K562 (cell line): ENCODE measurements around the gene ZNF275. TPM values are rescaled to one million over a fixed set of nuclear protein-coding genes. Genes with fewer than 3 reads are reported as not detected.

ENCODE experiments used
- ATAC-seq: fragments of 200-7000 bp; cut with Tn5 transposase; 3 replicates; pipeline ENCODE4 v1.9.1; 2020; ENCODE audit warnings: moderate library complexity
- BruUV-seq: library from RNA; stranded (reverse); fragments of 400-500 nt; replicated peaks from 2 replicates; lab custom pipeline; 2021; lab: Mats Ljungman, UMichigan
- CTCF ChIA-PET: fragments of 300-600 bp; formaldehyde crosslinking; extraction: SDS; loops from one replicate; lab custom pipeline; 2021; ENCODE audit warnings: low intra/inter-chr PET ratio; lab: Yijun Ruan, JAX
- POLR2A ChIA-PET: fragments of 300-600, 350-650 bp; sonication (Branson Sonifier 250); formaldehyde crosslinking; extraction: SDS; loops from one replicate; lab custom pipeline; 2021; ENCODE audit warnings: antibody characterized with exemption, inconsistent platforms; lab: Yijun Ruan, JAX
- DNase-seq, 4 experiments: peaks; one replicate each; pipeline versions ENCODE4 v3.0.0 to v3.0.0-alpha.2; 2011 to 2018; ENCODE audit warnings: low spot score in 3 of 4, mixed read lengths in 3 of 4; ENCODE audit errors: extremely low read depth in 1 of 4
- FAIRE-seq: peaks from 2 replicates; lab custom pipeline; 2011; peaks lifted over from hg19 to GRCh38; lab: Jason Lieb, UNC
- H2AFZ ChIP-seq: 2 replicates; pipeline ENCODE4 v1.6.0; 2011; ENCODE audit warnings: low read depth, low read length, control low read depth, inconsistent platforms
- H3K27ac ChIP-seq: fragments of 200-600 bp; 3 replicates; pipeline ENCODE4 v1.8.0; 2011; ENCODE audit warnings: low read depth, mild to moderate bottlenecking, control low read depth, inconsistent platforms, low read length, moderate library complexity, mixed read lengths; ENCODE audit errors: extremely low read depth
- H3K27me3 ChIP-seq, 2 experiments: fragments of 300-600 bp in 1 of 2; 2 replicates in 1 of 2; 3 replicates in 1 of 2; pipeline versions ENCODE4 v1.6.0 to v1.8.0; 2011; ENCODE audit warnings: inconsistent platforms in 2 of 2, low read length in 2 of 2, mild to moderate bottlenecking in 1 of 2, mixed read lengths in 1 of 2, moderate library complexity in 1 of 2; ENCODE audit not compliant: control insufficient read depth in 2 of 2, insufficient read depth in 2 of 2
- H3K36me3 ChIP-seq: fragments of 300-600 bp; 3 replicates; pipeline ENCODE4 v1.8.0; 2011; ENCODE audit warnings: mild to moderate bottlenecking, low read length, inconsistent platforms; ENCODE audit not compliant: control insufficient read depth, insufficient read depth
- H3K4me1 ChIP-seq, 2 experiments: fragments of 200-600 bp in 1 of 2; replicated peaks in 1 of 2; 2 replicates in 1 of 2; 3 replicates in 1 of 2; pipeline versions ENCODE4 v1.5.1 to v1.8.0; 2011; ENCODE audit warnings: inconsistent platforms in 2 of 2, low read length in 2 of 2, mild to moderate bottlenecking in 1 of 2, mixed read lengths in 1 of 2, moderate library complexity in 1 of 2; ENCODE audit not compliant: control insufficient read depth in 2 of 2, insufficient read depth in 2 of 2
- H3K4me2 ChIP-seq: 2 replicates; pipeline ENCODE4 v1.6.1; 2011; ENCODE audit warnings: low read length, control low read depth, inconsistent platforms, mixed read lengths; ENCODE audit not compliant: insufficient read depth
- H3K4me3 ChIP-seq: fragments of 200-600 bp; sonication (generic), shearing (Covaris generic); 2 replicates; pipeline ENCODE4 v1.5.1; 2016; ENCODE audit warnings: control low read depth, inconsistent platforms
- H3K79me2 ChIP-seq: fragments of 200-600 bp; 3 replicates; pipeline ENCODE4 v1.8.0; 2011; ENCODE audit warnings: low read length, inconsistent platforms; ENCODE audit not compliant: control insufficient read depth, insufficient read depth
- H3K9ac ChIP-seq, 2 experiments: 2 replicates each; pipeline versions ENCODE4 v1.6.0 to v1.6.1; 2011; ENCODE audit warnings: low read depth in 2 of 2, low read length in 2 of 2, control low read depth in 1 of 2, inconsistent platforms in 1 of 2, mild to moderate bottlenecking in 1 of 2, mixed read lengths in 1 of 2; ENCODE audit not compliant: insufficient read depth in 1 of 2
- H3K9me1 ChIP-seq: one replicate; pipeline ENCODE4 v1.6.0; 2011; ENCODE audit warnings: inconsistent platforms, mild to moderate bottlenecking, low read length, moderate library complexity; ENCODE audit not compliant: control insufficient read depth, insufficient read depth
- H3K9me3 ChIP-seq: replicated peaks from 2 replicates; pipeline ENCODE4 v1.5.1; 2011; ENCODE audit warnings: low read depth, low read length, inconsistent platforms; ENCODE audit not compliant: control insufficient read depth, insufficient read depth
- H4K20me1 ChIP-seq: replicated peaks from 2 replicates; pipeline ENCODE4 v1.6.1; 2011; ENCODE audit warnings: low read length, inconsistent platforms, mixed read lengths; ENCODE audit not compliant: control insufficient read depth, insufficient read depth
- CBX2 ChIP-seq: fragments of 200-600 bp; sonication (generic); IDR thresholded peaks from one replicate; pipeline ENCODE4 v1.6.1; 2012; ENCODE audit warnings: mild to moderate bottlenecking, low read length, inconsistent platforms; ENCODE audit not compliant: insufficient read depth, poor library complexity, severe bottlenecking
- CTBP1 ChIP-seq: fragments of 450-650 bp; IDR thresholded peaks from 2 replicates; pipeline ENCODE4 v1.6.1; 2016; ENCODE audit warnings: borderline replicate concordance
- IFI16 ChIP-seq: fragments of 250-450 bp; sonication (Bioruptor Pico); IDR thresholded peaks from 2 replicates; pipeline ENCODE4 v2.1.2; 2022; ENCODE audit warnings: mild to moderate bottlenecking, inconsistent platforms
- MEIS2 ChIP-seq: fragments of 450-650 bp; IDR thresholded peaks from 2 replicates; pipeline ENCODE4 v1.6.1; 2014; ENCODE audit warnings: mild to moderate bottlenecking; ENCODE audit not compliant: partially characterized antibody
- MTF1 ChIP-seq: fragments of 250-450 bp; sonication (Bioruptor Pico); IDR thresholded peaks from 2 replicates; pipeline ENCODE4 v1.9.0; 2021; ENCODE audit warnings: moderate library complexity, mild to moderate bottlenecking, inconsistent platforms, borderline replicate concordance
- POLR2AphosphoS5 ChIP-seq: IDR thresholded peaks from 2 replicates; pipeline ENCODE4 v1.6.1; 2011; ENCODE audit warnings: mild to moderate bottlenecking, low read depth, low read length, moderate library complexity; ENCODE audit not compliant: control insufficient read depth, insufficient read depth
- RBM25 ChIP-seq: fragments of 200-400 bp; formaldehyde crosslinking; IDR thresholded peaks from 2 replicates; pipeline ENCODE4 v1.6.1; 2018; ENCODE audit warnings: low read length, low read depth, moderate library complexity; ENCODE audit not compliant: severe bottlenecking
- TBP ChIP-seq: optimal IDR thresholded peaks from 2 replicates; pipeline ENCODE3; 2011; ENCODE audit warnings: low read depth, low read length, improper control_type of control experiment
- ZBTB9 ChIP-seq: fragments of 450-650 bp; formaldehyde crosslinking; IDR thresholded peaks from 2 replicates; pipeline ENCODE4 v1.4.0; 2020; ENCODE audit warnings: mild to moderate bottlenecking, moderate library complexity
- ZNF518B ChIP-seq: fragments of 250-450 bp; sonication (Bioruptor Pico); IDR thresholded peaks from 2 replicates; pipeline ENCODE4 v1.5.0; 2021; ENCODE audit warnings: mild to moderate bottlenecking, moderate library complexity
- WGBS: fragments of 100-300 bp; shearing (Covaris generic); methylation state at CpG from one replicate; pipeline ENCODE4 v1.1.6; 2016; ENCODE audit warnings: low coverage, mixed read lengths; ENCODE audit not compliant: insufficient coverage; ENCODE audit errors: missing lambda C conversion rate; 5-methylcytosine and 5-hydroxymethylcytosine counted together
- in situ Hi-C: fragments of 300-500 bp; cut with MboI; formaldehyde crosslinking; loops from 4 replicates; pipeline ENCODE4 v1.15.0; 2018; ENCODE audit warnings: inconsistent platforms, mixed read lengths
- intact Hi-C: fragments of 100-400 bp; cut with micrococcal nuclease; formaldehyde crosslinking; loops from 2 replicates; pipeline ENCODE4 v1.14.2; 2022
- polyA plus RNA-seq, 8 experiments: library from polyadenylated mRNA; depleted of rRNA in 4 of 8; stranded (reverse) in 5 of 8; unstranded in 3 of 8; fragments of >200 nt; fragmentation: Nextera tagmentation in 2 of 8; fragmentation: Illumina TruSeq in 1 of 8; extraction: Ambion mirVana in 2 of 8; extraction: Trizol in 1 of 8; gene quantifications; 2 replicates each; pipeline versions ENCODE4 v1.2.1 to v1.2.3, GENCODE V29; 2011 to 2014; ENCODE audit warnings: inconsistent platforms in 1 of 8, missing spikeins in 1 of 8
- total RNA-seq, 7 experiments: library from RNA; depleted of rRNA in 6 of 7; stranded (reverse); fragments of >200 nt in 6 of 7; fragmentation: Illumina TruSeq in 2 of 7; extraction: Trizol in 2 of 7; gene quantifications; 2 replicates each; pipeline versions ENCODE4 v1.2.1 to v1.2.3, GENCODE V29; 2011 to 2021; ENCODE audit warnings: low replicate concordance in 1 of 7

Gene ZNF275
- total and polyA plus RNA-seq, 9 of the 15 experiments (the other 6 are each of a cell fraction or from before 2014, with no cell fraction given): 2.1 to 19.1 (median 12.0) TPM

- BruUV-seq: no TSS peak
- TF ChIP-seq RBM25 (peak; percentile 55), TBP (peak; percentile 16), CBX2 (no peak)
- TF ChIP-seq, all 486 proteins: peak for 2
- no peak overlapping the region for H3K27ac ChIP-seq
- H3K9me1 ChIP-seq: no peaks in the 10 kb centered on the region
- 0 out of 5 replicates have a peak, but pooled peaks cover 0 to 3% of the 10 kb centered on the region in 2 experiments for H3K4me1 ChIP-seq
- no peaks in the 10 kb centered on the region for H3K9me3 ChIP-seq
- H3K4me3 ChIP-seq: no peak overlapping the region
- 0 out of 2 replicates have a peak overlapping the region, but pooled peaks have one; percentile 19 for H2AFZ ChIP-seq
- ATAC-seq (peak; percentile 61; the same call in 2 of the 3 replicates), DNase-seq (no peak), FAIRE-seq (no peak)
- no peak overlapping the region for H3K4me2 ChIP-seq
- no peak overlapping the region for H3K9ac ChIP-seq
- POLR2A ChIA-PET: no interaction called here
- no peaks in the 10 kb centered on the region for H3K36me3 ChIP-seq
- 63% methylated on average over 3 of the region's 3 CpGs for WGBS
- intact Hi-C loops: no loop called here
- no peaks in the 10 kb centered on the region for H4K20me1 ChIP-seq
- no peaks in the 10 kb centered on the region for H3K79me2 ChIP-seq
- CTCF ChIA-PET: no interaction called here
- H3K27me3 ChIP-seq: no peaks in the 10 kb centered on the region
- in situ Hi-C loops: no loop called here
These were observed 32.2 kb downstream of the ZNF275 start for GRCh38 chrX:153366119-153366518.

GRCh38 chrX:153366878-153367538 lies 33.1 kb downstream of the ZNF275 start:
- intact Hi-C loops: no loop called here
- no peaks in the 10 kb centered on the region for H4K20me1 ChIP-seq
- no peak overlapping the region for H3K4me2 ChIP-seq
- no peak overlapping the region for H3K9ac ChIP-seq
- H3K4me1 ChIP-seq: no peaks in the 10 kb centered on the region
- no peaks in the 10 kb centered on the region for H3K27me3 ChIP-seq
- no peaks in the 10 kb centered on the region for H3K36me3 ChIP-seq
- no peaks in the 10 kb centered on the region for H3K9me3 ChIP-seq
- no peak overlapping the region for H3K4me3 ChIP-seq
- BruUV-seq: no TSS peak
- no peak overlapping the region for H3K27ac ChIP-seq
- no peaks in the 10 kb centered on the region for H3K9me1 ChIP-seq
- ATAC-seq: no peak
- no peaks in the 10 kb centered on the region for H3K79me2 ChIP-seq
- CTCF ChIA-PET: no interaction called here
- DNase-seq: no peak
- 49% methylated on average over 5 of the region's 5 CpGs for WGBS
- POLR2A ChIA-PET: no interaction called here
- in situ Hi-C loops: no loop called here
- no peak overlapping the region for H2AFZ ChIP-seq
- no peak for FAIRE-seq
- TF ChIP-seq MTF1 (CRISPR knock-in tag): no peak
- TF ChIP-seq ZBTB9 (CRISPR knock-in tag): no peak
- no peak for TF ChIP-seq IFI16 (CRISPR knock-in tag)
- TF ChIP-seq MEIS2: no peak
- TF ChIP-seq CTBP1: no peak
- no peak for TF ChIP-seq POLR2AphosphoS5
- no peak for TF ChIP-seq ZNF518B (CRISPR knock-in tag)
